CD14-positive monocyte (primary cell): Measurements from ENCODE around the gene SLAMF9. TPM values are rescaled to one million over a fixed set of nuclear protein-coding genes. Genes with fewer than 3 reads are reported as not detected.

Experiments
- DNase-seq, 3 donors: peaks; one replicate each; pipeline ENCODE4 v3.0.0-alpha.2; 2011 to 2022
- H2AFZ ChIP-seq: 2 replicates; pipeline ENCODE4 v1.6.0; 2012; ENCODE audit warnings: mild to moderate bottlenecking, low read depth, low read length, inconsistent platforms; ENCODE audit not compliant: insufficient read depth, poor library complexity, severe bottlenecking
- H3K27ac ChIP-seq, 2 donors: 1 replicate in 1 of 2; 2 replicates in 1 of 2; pipeline ENCODE4 v1.5.1; 2012 to 2013; ENCODE audit warnings: low read length in 2 of 2, control low read depth in 1 of 2, inconsistent platforms in 1 of 2, low read depth in 1 of 2, mild to moderate bottlenecking in 1 of 2
- H3K27me3 ChIP-seq, 2 donors: one replicate each; pipeline versions ENCODE4 v1.6.0 to v1.6.1; 2011 to 2013; ENCODE audit warnings: low read length in 2 of 2; ENCODE audit not compliant: control insufficient read depth in 2 of 2, insufficient read depth in 2 of 2
- H3K36me3 ChIP-seq, 2 donors: replicated peaks in 1 of 2; 1 replicate in 1 of 2; 2 replicates in 1 of 2; pipeline versions ENCODE4 v1.5.1 to v1.6.1; 2012 to 2013; ENCODE audit warnings: low read length in 2 of 2, control low read depth in 1 of 2, inconsistent platforms in 1 of 2, mild to moderate bottlenecking in 1 of 2; ENCODE audit not compliant: insufficient read depth in 2 of 2, control insufficient read depth in 1 of 2
- H3K4me1 ChIP-seq, 2 donors: 1 replicate in 1 of 2; 2 replicates in 1 of 2; pipeline versions ENCODE4 v1.5.1 to v1.6.1; 2012 to 2013; ENCODE audit warnings: low read length in 2 of 2, control low read depth in 1 of 2, inconsistent platforms in 1 of 2, mild to moderate bottlenecking in 1 of 2, moderate library complexity in 1 of 2; ENCODE audit not compliant: insufficient read depth in 2 of 2, control insufficient read depth in 1 of 2
- H3K4me2 ChIP-seq: replicated peaks from 2 replicates; pipeline ENCODE3; 2012; ENCODE audit warnings: low read length, moderate library complexity, mild to moderate bottlenecking; ENCODE audit not compliant: poor library complexity, severe bottlenecking; ENCODE audit errors: extremely low read depth
- H3K4me3 ChIP-seq, 3 experiments: fragments of 200-600 bp in 1 of 3; sonication (generic) in 1 of 3; replicated peaks in 1 of 3; 1 replicate in 2 of 3; 2 replicates in 1 of 3; pipeline ENCODE4 v1.5.1; 2011 to 2013; ENCODE audit warnings: low read length in 3 of 3, mild to moderate bottlenecking in 3 of 3, control low read depth in 2 of 3, low read depth in 2 of 3, inconsistent platforms in 1 of 3, moderate library complexity in 1 of 3
- H3K79me2 ChIP-seq: 2 replicates; pipeline ENCODE4 v1.6.0; 2012; ENCODE audit warnings: mild to moderate bottlenecking, control low read depth, inconsistent platforms, low read length, moderate library complexity; ENCODE audit not compliant: insufficient read depth
- H3K9ac ChIP-seq: 2 replicates; pipeline ENCODE4 v1.6.0; 2017; ENCODE audit warnings: low read length, mild to moderate bottlenecking; ENCODE audit not compliant: insufficient read depth, poor library complexity, severe bottlenecking
- H3K9me3 ChIP-seq, 2 donors: replicated peaks in 1 of 2; 1 replicate in 1 of 2; 2 replicates in 1 of 2; pipeline versions ENCODE4 v1.5.1 to v1.6.1; 2012 to 2013; ENCODE audit warnings: low read length in 2 of 2, control low read depth in 1 of 2; ENCODE audit not compliant: control insufficient read depth in 1 of 2, insufficient read depth in 1 of 2
- H4K20me1 ChIP-seq: 2 replicates; pipeline ENCODE4 v1.6.0; 2012; ENCODE audit warnings: mild to moderate bottlenecking, low read length, control low read depth, moderate library complexity; ENCODE audit not compliant: insufficient read depth
- H3K27ac Mint-ChIP-seq, 7 donors: one replicate each; pipeline ENCODE4 v1.8.0; 2020; ENCODE audit warnings: mild to moderate bottlenecking in 7 of 7, mixed read lengths in 7 of 7, moderate library complexity in 6 of 7, inconsistent platforms in 2 of 7
- H3K27me3 Mint-ChIP-seq, 3 donors: one replicate each; pipeline ENCODE4 v1.8.0; 2021 to 2022; ENCODE audit warnings: low read depth in 3 of 3, mild to moderate bottlenecking in 3 of 3, mixed read lengths in 3 of 3, moderate library complexity in 3 of 3, inconsistent platforms in 1 of 3
- H3K36me3 Mint-ChIP-seq, 2 donors: one replicate each; pipeline ENCODE4 v1.8.0; 2020; ENCODE audit warnings: mixed read lengths in 2 of 2, inconsistent platforms in 1 of 2, mild to moderate bottlenecking in 1 of 2
- H3K4me1 Mint-ChIP-seq: one replicate; pipeline ENCODE4 v1.8.0; 2020; ENCODE audit warnings: mild to moderate bottlenecking, mixed read lengths
- H3K4me3 Mint-ChIP-seq, 2 donors: one replicate each; pipeline ENCODE4 v1.8.0; 2020; ENCODE audit warnings: mild to moderate bottlenecking in 2 of 2, mixed read lengths in 2 of 2, moderate library complexity in 1 of 2
- H3K9me3 Mint-ChIP-seq, 7 donors: one replicate each; pipeline ENCODE4 v1.8.0; 2020 to 2022; ENCODE audit warnings: mixed read lengths in 7 of 7, mild to moderate bottlenecking in 6 of 7, moderate library complexity in 6 of 7, inconsistent platforms in 2 of 7
- CTCF ChIP-seq: fragments of 200-600 bp; IDR thresholded peaks from one replicate; pipeline ENCODE4 v1.8.0; 2022; ENCODE audit warnings: antibody characterized with exemption, mild to moderate bottlenecking
- WGBS: methylation state at CpG from one replicate; pipeline ENCODE4 v1.1.5; 2013; ENCODE audit warnings: missing lambda C conversion rate; ENCODE audit not compliant: insufficient coverage; 5-methylcytosine and 5-hydroxymethylcytosine counted together
- intact Hi-C, 2 donors: fragments of 100-400 bp; cut with micrococcal nuclease; formaldehyde crosslinking; loops; one replicate each; pipeline versions ENCODE4 v1.15.0 to v1.15.1; 2023
- polyA plus RNA-seq, 3 donors: library from polyadenylated mRNA; depleted of rRNA in 1 of 3; unstranded in 2 of 3; stranded (reverse) in 1 of 3; fragments of 300-500 nt in 2 of 3; fragments of >200 nt in 1 of 3; fragmentation: Illumina TruSeq in 2 of 3; gene quantifications; 1 replicate in 2 of 3; 2 replicates in 1 of 3; pipeline ENCODE4 v1.2.3, GENCODE V29; 2012 to 2021

Gene SLAMF9
- polyA plus RNA-seq, 3 donors, result 0.17 TPM; not detected in 2

- no peak for TF ChIP-seq CTCF
- Histone ChIP-seq H2AFZ (no peak overlapping the region), H3K9ac (peak overlapping the region; percentile 100), H3K9me3 (no peaks in the 10 kb centered on the region), H3K27me3 (no peaks in the 10 kb centered on the region), H4K20me1 (peaks cover 49% of the 10 kb centered on the region), H3K36me3 (peaks cover 35 to 40% of the 10 kb centered on the region in 2 donors), H3K4me1 (peaks cover 39 to 43% of the 10 kb centered on the region in 2 donors), H3K79me2 (peaks cover 71% of the 10 kb centered on the region), H3K27ac (peak overlapping the region; percentile 95 to 99), H3K4me3 (peak overlapping the region; percentile 76 to 96 (median 94)), H3K4me2 (peak overlapping the region; percentile 78)
- intact Hi-C loops, result loop anchor here in 1 of 2 donors (10.0 kb wide), 1 partner anchor 423 kb away; the partner anchor contains the start of genes COPA and NCSTN
- 14% methylated on average over 11 of the region's 18 CpGs for WGBS
- peaks cover 44% of the 10 kb centered on the region for H3K4me1 Mint-ChIP-seq
- peaks cover 51 to 59% of the 10 kb centered on the region in 2 donors for H3K36me3 Mint-ChIP-seq
- peak overlapping the region; percentile 96 to 97 for H3K4me3 Mint-ChIP-seq
- H3K27me3 Mint-ChIP-seq, result peaks cover under 1 to 18% (median 1%) of the 10 kb centered on the region in 3 donors
- H3K9me3 Mint-ChIP-seq, result peaks cover 0 to 3% (median 0%) of the 10 kb centered on the region in 7 donors
- H3K27ac Mint-ChIP-seq, result peak overlapping the region; percentile 97 to 100 (median 100)
- peak in 2 of 3 donors; percentile 39 to 66 for DNase-seq
These were observed 32.1 kb downstream of the SLAMF9 start for GRCh38 chr1:159921700-159922504.

GRCh38 chr1:159921251-159921650 is 32.8 kb downstream of the SLAMF9 start:
- peaks cover 58 to 66% of the 10 kb centered on the region in 2 donors for H3K36me3 Mint-ChIP-seq
- Histone ChIP-seq H3K27ac (peak overlapping the region; percentile 95 to 99), H3K27me3 (no peaks in the 10 kb centered on the region), H3K9ac (no peak overlapping the region), H3K36me3 (peaks cover 39 to 47% of the 10 kb centered on the region in 2 donors), H3K4me1 (peaks cover 39 to 43% of the 10 kb centered on the region in 2 donors), H4K20me1 (peaks cover 54% of the 10 kb centered on the region), H3K4me3 (peak overlapping the region in 1 of 3 experiments; percentile 94), H3K4me2 (peak overlapping the region; percentile 78), H3K9me3 (no peaks in the 10 kb centered on the region), H3K79me2 (peaks cover 71% of the 10 kb centered on the region), H2AFZ (no peak overlapping the region)
- peak; percentile 68 to 92 (median 77) for DNase-seq
- intact Hi-C loops, result loop anchor here in 1 of 2 donors (10.0 kb wide), 1 partner anchor 424 kb away; the partner anchor contains the start of genes COPA and NCSTN
- H3K4me1 Mint-ChIP-seq, result peaks cover 43% of the 10 kb centered on the region
- peaks cover 0 to 3% (median 0%) of the 10 kb centered on the region in 7 donors for H3K9me3 Mint-ChIP-seq
- peak overlapping the region; percentile 97 to 100 (median 100) for H3K27ac Mint-ChIP-seq
- H3K4me3 Mint-ChIP-seq, result peak overlapping the region in 1 of 2 donors; percentile 96
- WGBS, result no CpG with 5 or more reads among the region's 1 CpG
- no peak for TF ChIP-seq CTCF
- H3K27me3 Mint-ChIP-seq, result peaks cover 0 to 18% (median 1%) of the 10 kb centered on the region in 3 donors
